Activated CD4-positive, alpha-beta memory T cell treated with anti-CD3 and anti-CD28 coated beads, Interleukin-2, amount 10 ng/mL, durations not matched to agents 7 days and 5 days (primary cell): ENCODE data around the gene CPO. TPM values are rescaled to one million over a fixed set of nuclear protein-coding genes. Genes with fewer than 3 reads are reported as not detected.

Experiments used
- CTCF ChIA-PET: fragments of 350-600 bp; sonication (Branson Sonifier 250); formaldehyde crosslinking; loops from one replicate; lab custom pipeline; 2021; ENCODE audit warnings: antibody characterized with exemption, inconsistent platforms; lab: Charles Lee
- POLR2A ChIA-PET: fragments of 350-600 bp; sonication (Branson Sonifier 250); formaldehyde crosslinking; loops from one replicate; lab custom pipeline; 2021; ENCODE audit warnings: antibody characterized with exemption; lab: Charles Lee
- DNase-seq: peaks from one replicate; pipeline ENCODE4 v3.0.0-alpha.2; 2020
- H3K27ac Mint-ChIP-seq: one replicate; pipeline ENCODE4 v1.8.0; 2021; ENCODE audit warnings: mild to moderate bottlenecking, mixed read lengths
- H3K27me3 Mint-ChIP-seq: one replicate; pipeline ENCODE4 v1.8.0; 2021; ENCODE audit warnings: mixed read lengths
- H3K36me3 Mint-ChIP-seq: one replicate; pipeline ENCODE4 v1.8.0; 2021; ENCODE audit warnings: low read depth, mixed read lengths
- H3K4me1 Mint-ChIP-seq: one replicate; pipeline ENCODE4 v1.8.0; 2021; ENCODE audit warnings: mixed read lengths
- H3K4me3 Mint-ChIP-seq: one replicate; pipeline ENCODE4 v1.8.0; 2021; ENCODE audit warnings: mild to moderate bottlenecking, mixed read lengths
- H3K9me3 Mint-ChIP-seq: one replicate; pipeline ENCODE4 v1.8.0; 2021; ENCODE audit warnings: mixed read lengths
- total RNA-seq, 2 experiments: library from RNA; stranded (reverse); gene quantifications; one replicate each; pipeline ENCODE4 v1.2.3, GENCODE V29; 2021

Gene CPO
- total RNA-seq, 2 experiments from 2014 or later = not detected

- H3K9me3 Mint-ChIP-seq = no peaks in the 10 kb centered on the region
- CTCF ChIA-PET = no interaction called here
- POLR2A ChIA-PET = no interaction called here
- peaks cover 6% of the 10 kb centered on the region for H3K4me1 Mint-ChIP-seq
- H3K27me3 Mint-ChIP-seq = peaks cover 5% of the 10 kb centered on the region
- H3K36me3 Mint-ChIP-seq = no peaks in the 10 kb centered on the region
- no peak overlapping the region for H3K27ac Mint-ChIP-seq
- no peak for DNase-seq
- no peak overlapping the region for H3K4me3 Mint-ChIP-seq
Measured at GRCh38 chr2:206993964-206994363, 54.6 kb downstream of the CPO start.

- POLR2A ChIA-PET = no interaction called here
Measured at GRCh38 chr2:206996556-206997065, 57.3 kb downstream of the CPO start.

GRCh38 chr2:207008105-207008990, 69.0 kb downstream of the CPO start:
- H3K36me3 Mint-ChIP-seq = no peaks in the 10 kb centered on the region
- H3K4me3 Mint-ChIP-seq = no peak overlapping the region
- peaks cover 4% of the 10 kb centered on the region for H3K4me1 Mint-ChIP-seq
- H3K27me3 Mint-ChIP-seq = peaks cover 6% of the 10 kb centered on the region
- ChIA-PET CTCF (no interaction called here), POLR2A (no interaction called here)
- no peak overlapping the region for H3K27ac Mint-ChIP-seq
- no peak for DNase-seq
- H3K9me3 Mint-ChIP-seq = no peaks in the 10 kb centered on the region

More at GRCh38 chr2:206996556-206997065, 57.3 kb downstream of the CPO start:
- CTCF ChIA-PET = no interaction called here
- H3K9me3 Mint-ChIP-seq = no peaks in the 10 kb centered on the region
- no peak overlapping the region for H3K4me3 Mint-ChIP-seq
- H3K27me3 Mint-ChIP-seq = peaks cover 5% of the 10 kb centered on the region
- no peaks in the 10 kb centered on the region for H3K36me3 Mint-ChIP-seq
- H3K4me1 Mint-ChIP-seq = no peaks in the 10 kb centered on the region
- no peak for DNase-seq
- H3K27ac Mint-ChIP-seq = no peak overlapping the region

- DNase-seq = no peak
- Mint-ChIP-seq H3K9me3 (no peaks in the 10 kb centered on the region), H3K4me3 (no peak overlapping the region), H3K4me1 (peaks cover 4% of the 10 kb centered on the region), H3K27me3 (peaks cover 11% of the 10 kb centered on the region), H3K27ac (no peak overlapping the region), H3K36me3 (no peaks in the 10 kb centered on the region)
- CTCF ChIA-PET = no interaction called here
- POLR2A ChIA-PET = no interaction called here
Measured at GRCh38 chr2:207012461-207012860, 73.1 kb downstream of the CPO start.

- Mint-ChIP-seq H3K36me3 (no peaks in the 10 kb centered on the region), H3K4me1 (peaks cover 4% of the 10 kb centered on the region), H3K27ac (no peak overlapping the region), H3K27me3 (peaks cover 11% of the 10 kb centered on the region), H3K4me3 (no peak overlapping the region), H3K9me3 (no peaks in the 10 kb centered on the region)
- ChIA-PET POLR2A (no interaction called here), CTCF (no interaction called here)
- DNase-seq = no peak
Measured at GRCh38 chr2:207014424-207014823, 75.1 kb downstream of the CPO start.

- no peaks in the 10 kb centered on the region for H3K36me3 Mint-ChIP-seq
- DNase-seq = no peak
- peaks cover 11% of the 10 kb centered on the region for H3K27me3 Mint-ChIP-seq
Measured at GRCh38 chr2:207015901-207016300, 76.6 kb downstream of the CPO start.

More at GRCh38 chr2:207015901-207016300, 76.6 kb downstream of the CPO start:
- POLR2A ChIA-PET = no interaction called here
- Mint-ChIP-seq H3K4me3 (no peak overlapping the region), H3K27ac (no peak overlapping the region), H3K4me1 (peaks cover 4% of the 10 kb centered on the region), H3K9me3 (no peaks in the 10 kb centered on the region)
- CTCF ChIA-PET = no interaction called here

Other genes starting within 250 kb of the CPO start
- gene DYTN, start 221.1 kb upstream of the CPO start, total RNA-seq = not detected
- under 1 TPM; 0.08 to 0.15 TPM for gene MDH1B, start 174.2 kb upstream of the CPO start, total RNA-seq
- gene FASTKD2, start 173.9 kb upstream of the CPO start, total RNA-seq = 10 to 100 TPM; 15.4 to 15.7 TPM
- gene KLF7, start 226.4 kb downstream of the CPO start, total RNA-seq = 10 to 100 TPM; 28.3 to 31.4 TPM